ENCODE data around the gene PRKACA. TPM values are rescaled to one million over a fixed set of nuclear protein-coding genes. Genes with fewer than 3 reads are reported as not detected.

PRKACA gene
- total RNA-seq, 2 donors from 2014 or later, result 34.8 to 106 TPM

DNA sequence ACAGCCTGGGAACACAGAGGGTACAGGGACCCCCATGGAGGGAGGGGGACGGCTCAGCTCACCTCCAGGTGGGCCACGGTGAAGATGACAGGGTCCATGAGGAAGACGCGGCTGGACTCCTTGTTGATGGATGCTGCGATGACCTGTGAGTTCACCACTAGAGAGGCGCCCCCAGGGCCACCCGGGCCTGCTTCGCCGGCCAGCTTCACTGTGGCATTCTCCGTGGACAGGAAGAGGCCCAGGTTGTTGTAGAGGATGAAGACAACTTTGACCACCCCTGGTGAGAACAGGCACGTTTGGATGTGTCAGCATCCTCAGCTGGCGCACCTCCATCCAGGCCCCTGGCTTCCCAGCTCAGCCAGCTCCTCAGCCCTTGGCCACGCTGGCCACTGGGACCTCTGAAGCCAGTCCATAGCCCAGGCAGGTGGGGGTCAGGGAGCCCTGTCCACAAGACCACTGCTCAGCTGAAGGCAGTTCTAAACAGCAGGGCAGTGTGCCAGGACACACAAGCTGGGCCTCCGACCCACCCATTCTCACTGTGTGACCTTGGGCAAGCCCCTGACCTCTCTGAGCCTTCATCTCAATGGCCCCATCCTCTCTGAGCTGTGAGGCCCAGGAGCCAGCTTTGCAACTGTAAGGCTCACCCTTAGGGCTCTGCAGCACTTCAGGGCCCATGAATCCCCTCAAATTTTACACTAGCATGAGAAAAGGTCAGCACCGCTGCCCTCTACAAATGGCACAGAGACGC lies 40.9 kb upstream of the PRKACA start:
- DNase-seq (ENCODE audit: low spot score), result no peak
- TF ChIP-seq, protein P1, sequence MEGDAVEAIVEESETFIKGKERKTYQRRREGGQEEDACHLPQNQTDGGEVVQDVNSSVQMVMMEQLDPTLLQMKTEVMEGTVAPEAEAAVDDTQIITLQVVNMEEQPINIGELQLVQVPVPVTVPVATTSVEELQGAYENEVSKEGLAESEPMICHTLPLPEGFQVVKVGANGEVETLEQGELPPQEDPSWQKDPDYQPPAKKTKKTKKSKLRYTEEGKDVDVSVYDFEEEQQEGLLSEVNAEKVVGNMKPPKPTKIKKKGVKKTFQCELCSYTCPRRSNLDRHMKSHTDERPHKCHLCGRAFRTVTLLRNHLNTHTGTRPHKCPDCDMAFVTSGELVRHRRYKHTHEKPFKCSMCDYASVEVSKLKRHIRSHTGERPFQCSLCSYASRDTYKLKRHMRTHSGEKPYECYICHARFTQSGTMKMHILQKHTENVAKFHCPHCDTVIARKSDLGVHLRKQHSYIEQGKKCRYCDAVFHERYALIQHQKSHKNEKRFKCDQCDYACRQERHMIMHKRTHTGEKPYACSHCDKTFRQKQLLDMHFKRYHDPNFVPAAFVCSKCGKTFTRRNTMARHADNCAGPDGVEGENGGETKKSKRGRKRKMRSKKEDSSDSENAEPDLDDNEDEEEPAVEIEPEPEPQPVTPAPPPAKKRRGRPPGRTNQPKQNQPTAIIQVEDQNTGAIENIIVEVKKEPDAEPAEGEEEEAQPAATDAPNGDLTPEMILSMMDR (IDR thresholded peaks at IDR 0.05), result no peak
- TF ChIP-seq POLR2AphosphoS5 (IDR thresholded peaks at IDR 0.05) (no peak), POLR2A (IDR thresholded peaks at IDR 0.05) (no peak)
- Histone ChIP-seq H3K4me3 (no peak overlapping the region), H3K4me1 (replicated peaks) (no peaks in the 10 kb centered on the region), H3K27me3 (replicated peaks; ENCODE audit: insufficient read depth) (no peaks in the 10 kb centered on the region), H3K9me3 (no peaks in the 10 kb centered on the region), H3K27ac (no peak overlapping the region), H3K36me3 (peaks cover 0 to 3% of the 10 kb centered on the region in 2 donors)
- intact Hi-C loops (cut with DNase I), result no loop called here
- WGBS, result 87% methylated on average over 15 of the region's 16 CpGs

DNA sequence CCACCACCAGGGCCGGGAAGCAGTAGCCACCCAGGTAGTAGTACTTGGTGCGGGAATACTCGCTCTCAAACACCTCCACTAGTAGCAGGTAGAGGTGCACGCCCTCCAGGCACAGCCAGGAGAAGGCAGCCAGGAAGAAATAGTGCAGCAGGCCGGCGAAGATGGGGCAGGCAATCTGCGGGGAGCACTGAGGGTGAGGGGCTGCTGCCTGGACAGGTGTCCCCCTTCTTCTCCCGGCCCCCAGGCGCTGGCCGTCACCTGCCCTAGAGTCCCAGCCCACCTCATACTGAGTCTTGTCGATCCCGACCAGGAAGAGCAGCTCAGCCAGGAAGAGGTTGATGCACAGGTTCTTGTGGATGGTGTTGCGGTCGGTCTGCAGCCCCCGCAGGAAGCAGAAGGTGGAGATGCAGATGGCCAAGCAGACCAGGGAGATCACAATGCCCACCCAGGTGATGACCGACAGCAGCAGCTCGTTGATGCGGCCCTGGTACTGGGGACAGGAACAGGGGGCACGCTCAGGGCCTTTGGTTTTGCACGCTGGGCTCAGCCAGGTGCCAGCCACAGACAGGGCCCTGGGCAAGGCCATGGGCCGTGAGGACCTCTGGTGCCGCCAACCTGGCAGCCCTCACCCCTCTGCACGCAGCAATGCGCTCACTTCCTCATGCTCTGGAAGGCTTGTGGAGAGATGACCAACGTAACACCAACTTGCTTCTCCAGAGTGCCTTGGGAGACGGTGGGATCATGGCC lies 39.6 kb upstream of the PRKACA start:
- intact Hi-C loops (cut with DNase I), result no loop called here

DNA sequence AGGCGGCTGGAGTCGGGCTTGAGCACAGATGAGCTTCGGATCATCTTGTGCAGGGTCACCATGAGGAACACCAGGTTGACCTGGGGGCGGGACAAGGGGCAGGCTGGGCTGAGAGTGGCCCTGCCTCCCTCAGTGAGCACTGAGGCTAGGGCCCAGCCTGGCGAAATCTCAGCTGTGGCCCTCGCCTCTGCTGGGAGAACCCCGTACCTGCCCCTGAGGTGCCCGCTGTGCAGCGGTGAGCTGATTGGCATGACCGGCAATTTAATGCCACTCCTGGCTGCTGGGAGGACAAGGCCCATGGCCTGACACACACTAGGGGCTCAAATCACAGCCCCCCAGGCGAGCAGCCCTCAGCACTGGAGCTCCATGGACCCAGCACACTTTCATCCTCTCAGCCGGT lies 38.6 kb upstream of the PRKACA start:
- no peaks in the 10 kb centered on the region for H3K4me1 ChIP-seq (replicated peaks)
- 91% methylated on average over 11 of the region's 12 CpGs for WGBS
- H3K9me3 ChIP-seq, result no peaks in the 10 kb centered on the region
- H3K36me3 ChIP-seq, result peaks cover 0 to 7% of the 10 kb centered on the region in 2 donors
- intact Hi-C loops (cut with DNase I), result no loop called here
- no peak overlapping the region for H3K4me3 ChIP-seq
- no peak for DNase-seq (ENCODE audit: low spot score)
- TF ChIP-seq POLR2A (IDR thresholded peaks at IDR 0.05), result no peak
- H3K27me3 ChIP-seq (replicated peaks; ENCODE audit: insufficient read depth), result no peaks in the 10 kb centered on the region
- H3K27ac ChIP-seq, result no peak overlapping the region

More for the DNA sequence above, 39.6 kb upstream of the PRKACA start:
- TF ChIP-seq POLR2AphosphoS5 (IDR thresholded peaks at IDR 0.05) (no peak), POLR2A (IDR thresholded peaks at IDR 0.05) (no peak)
- TF ChIP-seq, protein P1 (IDR thresholded peaks at IDR 0.05), result no peak
- WGBS, result 93% methylated on average over 25 of the region's 26 CpGs
- H3K4me3 ChIP-seq, result no peak overlapping the region
- peaks cover 0 to 6% of the 10 kb centered on the region in 2 donors for H3K36me3 ChIP-seq
- no peaks in the 10 kb centered on the region for H3K27me3 ChIP-seq (replicated peaks; ENCODE audit: insufficient read depth)
- H3K4me1 ChIP-seq (replicated peaks), result no peaks in the 10 kb centered on the region
- DNase-seq (ENCODE audit: low spot score), result no peak
- H3K27ac ChIP-seq, result no peak overlapping the region
- no peaks in the 10 kb centered on the region for H3K9me3 ChIP-seq

DNA sequence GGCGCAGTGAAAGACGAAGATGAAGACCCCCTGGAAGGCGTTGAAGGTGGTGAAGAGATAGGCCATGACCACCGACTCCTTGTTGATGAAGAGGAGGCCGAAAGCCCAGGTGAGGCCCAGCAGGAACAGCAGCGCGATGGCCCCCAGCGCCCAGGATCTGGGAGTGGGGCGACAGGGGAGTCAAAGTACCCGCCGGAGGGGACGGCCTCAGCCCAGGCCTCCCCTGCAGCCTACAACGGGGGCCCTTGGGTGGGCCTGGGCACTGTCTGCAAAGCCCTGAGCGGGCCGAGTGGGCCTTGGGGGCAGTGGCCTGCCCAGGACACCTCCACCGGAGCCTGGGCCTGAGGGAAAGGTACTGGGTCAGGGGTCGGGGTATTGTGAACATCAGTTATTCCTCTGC lies 37.8 kb upstream of the PRKACA start:
- Histone ChIP-seq H3K27me3 (replicated peaks; ENCODE audit: insufficient read depth) (no peaks in the 10 kb centered on the region), H3K27ac (no peak overlapping the region), H3K36me3 (peaks cover 0 to 7% of the 10 kb centered on the region in 2 donors), H3K4me3 (no peak overlapping the region), H3K4me1 (replicated peaks) (no peaks in the 10 kb centered on the region), H3K9me3 (no peaks in the 10 kb centered on the region)
- intact Hi-C loops (cut with DNase I), result no loop called here
- no peak for DNase-seq (ENCODE audit: low spot score)
- 96% methylated on average over 15 of the region's 17 CpGs for WGBS
- TF ChIP-seq POLR2A (IDR thresholded peaks at IDR 0.05) (no peak), POLR2AphosphoS5 (IDR thresholded peaks at IDR 0.05) (no peak)
- TF ChIP-seq, protein P1 (IDR thresholded peaks at IDR 0.05), result no peak

DNA sequence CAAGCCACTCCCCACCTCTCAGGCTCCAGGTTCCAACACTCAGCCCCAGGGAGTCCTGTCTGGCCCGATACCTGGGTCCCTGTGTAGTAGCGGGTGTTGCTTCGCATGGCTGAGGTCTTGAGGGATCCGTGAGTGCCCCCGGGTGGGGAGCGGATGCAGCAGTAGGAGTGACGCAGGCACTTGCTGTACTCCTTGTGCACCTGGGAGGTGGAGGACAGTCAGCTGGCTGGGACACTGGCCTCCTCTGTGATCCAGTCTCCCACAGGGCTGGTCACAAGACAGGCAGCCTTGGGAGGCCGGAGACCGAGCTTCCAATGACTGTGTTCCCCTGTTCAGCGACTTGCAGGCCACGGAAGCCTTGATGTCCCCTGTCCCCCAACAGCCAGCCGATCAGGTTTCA lies 35.2 kb upstream of the PRKACA start:
- DNase-seq (ENCODE audit: low spot score), result no peak
- WGBS, result 96% methylated on average over 12 of the region's 12 CpGs
- Histone ChIP-seq H3K36me3 (peaks cover 0 to 7% of the 10 kb centered on the region in 2 donors), H3K27me3 (replicated peaks; ENCODE audit: insufficient read depth) (no peaks in the 10 kb centered on the region), H3K27ac (no peak overlapping the region), H3K4me3 (no peak overlapping the region), H3K9me3 (no peaks in the 10 kb centered on the region), H3K4me1 (replicated peaks) (peaks cover 10% of the 10 kb centered on the region)
- intact Hi-C loops (cut with DNase I), result no loop called here
- no peak for TF ChIP-seq POLR2AphosphoS5 (IDR thresholded peaks at IDR 0.05)
- TF ChIP-seq, protein P1 (IDR thresholded peaks at IDR 0.05), result no peak
- no peak for TF ChIP-seq POLR2A (IDR thresholded peaks at IDR 0.05)

Measured in prostate gland (tissue), 2 donors.